NCI-H187 (cell line): Measurements from ENCODE around the gene SETMAR.

Experiments used
- DNase-seq, 2 experiments: peaks; one replicate each; lab custom pipeline; 2025; lab: John Stamatoyannopoulos, UW

The SETMAR gene

DNA sequence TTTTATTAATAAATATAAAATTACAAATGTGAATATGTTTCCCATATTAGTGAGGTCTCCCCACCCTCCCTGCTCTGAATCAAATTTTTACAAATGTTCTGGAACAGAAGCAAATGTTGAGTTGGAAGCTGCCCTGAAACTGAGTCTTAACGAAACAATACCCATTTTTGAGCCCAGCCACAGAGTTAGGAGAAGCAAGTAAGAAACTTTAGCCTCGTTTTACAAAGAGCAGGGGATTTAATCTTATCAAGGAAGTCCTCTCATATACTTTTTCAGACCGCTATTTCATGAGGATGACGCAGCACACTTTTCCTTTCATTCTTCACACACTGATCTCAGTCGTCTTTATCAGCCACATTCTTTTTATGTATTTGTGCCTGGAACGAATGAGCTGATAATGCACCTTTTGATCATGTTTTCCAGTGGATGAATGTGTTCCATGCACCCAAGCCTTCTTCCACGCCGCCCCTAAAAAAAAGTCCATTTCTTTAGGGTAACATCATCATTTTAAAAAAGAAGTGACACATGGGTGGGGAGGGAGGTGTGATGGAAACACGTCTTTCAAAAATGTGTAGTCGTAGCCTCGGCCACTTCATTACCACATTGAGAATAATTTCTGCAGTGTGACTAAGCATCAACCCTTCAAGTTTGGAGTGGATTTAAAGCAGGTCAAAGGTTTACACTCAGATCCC lies 48.1 kb downstream of the SETMAR start:
- no peak for DNase-seq

- no peak for DNase-seq
These were observed 48.7 kb downstream of the SETMAR start for GRCh38 chr3:4351872-4352271.

GRCh38 chr3:4355401-4356219 lies 52.4 kb downstream of the SETMAR start:
- no peak for DNase-seq

DNA sequence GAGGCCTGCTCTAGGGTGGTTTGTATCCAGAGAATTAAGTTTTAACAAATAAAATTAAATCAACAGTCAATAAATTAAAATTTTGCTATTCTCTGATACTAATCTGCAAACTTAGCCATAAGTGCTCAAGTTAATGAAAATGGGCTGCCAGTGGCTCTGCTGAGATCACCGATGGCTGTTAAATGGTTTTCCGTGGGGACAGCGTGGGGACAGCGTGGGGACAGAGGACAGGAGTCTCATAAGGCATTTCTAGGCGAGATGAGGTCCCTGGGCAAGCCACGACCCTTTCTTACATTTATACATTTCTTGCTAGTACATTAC lies 53.0 kb downstream of the SETMAR start:
- DNase-seq: no peak

GRCh38 chr3:4356546-4357410 lies 53.6 kb downstream of the SETMAR start:
- no peak for DNase-seq

DNA sequence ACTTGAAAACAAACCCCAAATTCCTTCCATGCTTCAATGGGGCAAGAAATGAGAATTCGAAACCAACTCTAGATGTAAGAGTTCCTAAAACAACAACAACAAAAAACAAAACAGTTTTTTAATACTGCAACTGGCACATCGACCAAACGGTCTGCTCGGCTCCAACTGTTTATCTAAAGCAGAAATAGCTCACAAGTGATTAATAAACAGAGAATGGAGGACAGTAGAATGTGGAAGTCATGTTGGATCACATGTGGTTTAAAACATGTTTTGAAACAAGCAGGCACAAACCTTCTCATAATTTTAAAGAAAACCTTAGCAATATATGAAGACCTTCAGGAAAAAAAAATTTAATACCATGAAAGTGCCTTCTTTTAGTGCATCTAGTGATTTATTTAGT lies 55.1 kb downstream of the SETMAR start:
- no peak for DNase-seq

GRCh38 chr3:4359805-4360502 lies 56.8 kb downstream of the SETMAR start:
- DNase-seq: no peak

DNA sequence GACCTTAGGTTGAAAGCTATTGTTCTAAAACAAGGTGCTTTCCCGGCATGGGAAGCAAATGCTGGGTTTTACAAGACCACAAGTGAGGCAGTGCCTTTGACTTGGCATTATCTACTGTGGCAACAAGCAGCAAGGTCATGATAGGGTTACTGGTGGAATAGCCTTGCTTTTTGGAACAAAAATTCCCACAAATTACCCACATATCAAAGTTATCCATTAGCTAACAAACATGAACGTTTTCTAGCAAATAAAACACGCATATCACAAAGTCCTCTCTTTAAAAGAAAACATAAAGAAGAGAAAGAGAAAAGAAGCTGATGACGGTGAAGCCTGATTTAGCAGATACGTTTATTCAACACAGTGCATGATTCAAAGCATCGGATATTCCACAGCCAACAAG lies 57.6 kb downstream of the SETMAR start:
- DNase-seq: no peak

GRCh38 chr3:4362523-4362922 lies 59.4 kb downstream of the SETMAR start:
- no peak for DNase-seq
